Dedifferentiated amniotic fluid mesenchymal stem cell (primary cell): ENCODE measurements around the gene CBX2.

Experiments used
- DNase-seq: peaks from one replicate; pipeline ENCODE4 v3.0.0-alpha.2; 2016; ENCODE audit errors: extremely low spot score

CBX2 gene

DNA sequence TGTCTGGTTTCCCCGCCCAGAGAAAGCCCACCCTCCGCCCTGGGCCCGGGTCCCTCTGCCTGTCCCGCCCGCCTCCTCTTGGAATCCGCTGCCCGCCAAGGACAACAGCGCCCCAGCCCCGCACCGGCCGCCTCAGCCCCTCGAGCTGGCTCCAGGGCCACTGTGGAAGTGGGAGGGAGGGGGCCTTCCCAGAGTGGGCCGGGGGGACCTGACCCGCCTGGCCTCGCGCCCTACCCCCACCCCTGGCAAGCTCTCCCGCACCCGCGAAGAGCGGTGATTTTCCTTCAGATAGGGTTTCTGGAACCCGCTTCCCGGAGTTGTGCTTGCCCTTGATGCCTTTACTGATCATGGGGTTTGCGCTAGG, 21.2 kb downstream of the CBX2 start:
- no peak for DNase-seq

DNA sequence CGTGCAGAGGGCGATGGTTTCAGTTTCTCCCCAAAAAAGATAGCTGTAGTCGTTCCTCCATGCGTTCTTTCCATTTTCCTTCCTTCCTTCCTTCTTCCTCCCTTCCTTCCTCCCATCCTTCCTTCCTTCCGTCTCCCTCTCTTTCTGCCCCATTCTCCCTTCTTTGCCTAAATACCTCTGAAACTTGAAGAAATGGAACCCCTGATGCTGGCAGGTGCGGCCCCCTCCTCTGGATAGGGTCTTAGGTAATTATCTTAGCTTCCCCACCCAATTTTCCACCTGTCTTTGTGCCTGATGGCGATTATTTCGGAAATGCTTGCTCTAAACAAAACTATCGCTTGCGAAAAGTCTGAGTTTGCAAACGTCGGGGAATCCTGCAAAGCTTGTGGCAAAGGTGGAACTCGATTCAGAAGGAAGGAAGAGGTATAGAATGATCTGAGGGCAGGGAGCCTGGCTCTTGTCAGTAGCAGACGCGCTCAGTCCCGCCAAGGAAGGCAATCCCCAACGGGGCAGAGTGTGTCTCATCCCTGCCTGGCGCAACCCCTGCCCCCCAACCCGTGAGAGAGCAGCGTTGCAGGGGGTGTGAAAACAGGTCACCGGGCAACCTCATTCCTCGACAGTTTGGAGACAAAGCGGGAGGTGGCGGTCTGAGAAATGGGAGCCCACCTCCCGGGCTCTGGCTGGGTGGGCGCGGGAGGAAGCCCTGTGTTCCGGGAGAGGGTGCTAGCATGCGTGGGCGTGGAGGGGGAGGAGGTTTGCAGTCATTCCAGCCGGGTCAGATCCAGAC, 21.8 kb downstream of the CBX2 start:
- no peak for DNase-seq

DNA sequence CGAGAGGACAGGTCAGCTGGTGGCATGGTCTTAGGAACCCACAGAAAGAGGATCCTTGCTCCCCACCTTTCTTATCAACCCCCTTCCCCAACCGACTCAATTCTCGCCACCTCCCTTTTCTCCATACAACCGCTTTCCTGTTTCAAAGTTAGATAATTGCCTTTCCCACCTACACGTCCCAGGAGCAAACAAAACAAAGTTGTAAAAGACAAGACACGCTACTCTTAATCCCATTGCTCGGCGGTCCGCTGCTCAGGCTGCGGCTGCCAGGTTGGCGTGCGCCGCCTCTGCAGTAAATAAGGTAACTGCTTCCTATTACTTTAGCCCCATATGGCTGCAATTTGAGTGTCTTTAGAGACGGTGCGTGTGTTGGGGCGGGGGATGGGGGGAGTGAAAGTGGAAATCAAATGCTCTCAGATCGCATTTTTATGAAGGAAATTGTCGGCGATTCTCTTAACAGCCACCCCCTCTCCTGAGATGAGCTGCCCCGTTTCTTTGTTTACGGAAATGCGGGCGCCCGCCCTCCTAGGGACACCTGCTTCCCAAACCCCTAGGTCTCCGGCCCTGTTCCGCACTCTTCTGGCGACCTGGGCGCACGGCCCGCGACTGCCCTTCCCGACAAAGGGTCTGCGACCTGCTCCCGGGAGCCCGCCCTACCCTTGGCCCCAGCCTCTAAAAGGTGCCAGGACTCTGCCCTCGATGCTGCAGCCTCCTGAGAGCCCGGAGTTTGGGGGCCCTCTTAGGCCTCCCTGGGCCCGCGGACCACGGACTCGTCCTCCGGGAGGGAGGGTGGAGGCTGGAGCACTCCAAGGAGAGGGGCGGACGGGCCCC, 22.6 kb downstream of the CBX2 start:
- no peak for DNase-seq

DNA sequence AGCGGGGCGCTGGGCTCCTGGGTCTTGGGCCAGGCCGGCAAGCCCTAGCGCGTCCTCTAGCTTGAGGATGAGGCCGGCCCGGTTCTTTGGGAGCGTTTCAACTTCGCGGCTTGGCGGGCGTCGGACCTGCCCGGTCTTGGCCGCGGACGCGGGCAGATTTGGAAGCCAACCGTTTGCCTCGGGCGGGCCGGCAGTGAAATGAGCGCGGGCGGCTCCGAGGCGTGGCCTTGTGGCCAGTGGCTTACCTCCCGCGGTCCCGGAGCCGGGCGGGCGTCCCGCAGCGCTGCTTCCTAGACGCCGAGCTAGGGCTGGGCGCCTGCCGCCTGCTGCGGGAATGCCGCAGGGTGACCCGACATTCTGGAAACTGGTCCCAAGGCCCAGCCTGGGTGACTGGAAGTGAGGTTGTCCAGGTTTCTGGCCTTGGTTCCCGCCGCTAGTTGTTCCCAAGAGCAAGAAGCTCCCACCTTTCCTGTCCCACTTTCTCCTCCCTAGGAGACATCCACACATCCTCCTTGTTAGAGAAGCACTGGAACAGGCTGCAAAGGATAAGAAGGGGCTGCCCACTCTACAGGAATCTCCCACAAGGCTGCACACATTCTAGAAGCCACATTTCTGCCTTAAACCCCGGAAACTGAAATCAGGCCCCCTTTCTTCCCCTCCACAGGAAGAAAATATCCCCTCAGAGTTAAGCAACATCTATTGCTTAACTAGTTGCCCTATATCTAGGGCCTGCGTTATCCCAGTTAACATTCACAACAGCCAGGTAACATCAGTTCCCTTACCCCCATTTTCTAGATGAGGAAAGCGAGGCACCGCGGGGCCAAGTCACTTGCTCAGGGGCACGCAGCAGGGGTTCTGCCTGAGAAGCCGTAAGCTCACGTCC, 23.4 kb downstream of the CBX2 start:
- DNase-seq: no peak

DNA sequence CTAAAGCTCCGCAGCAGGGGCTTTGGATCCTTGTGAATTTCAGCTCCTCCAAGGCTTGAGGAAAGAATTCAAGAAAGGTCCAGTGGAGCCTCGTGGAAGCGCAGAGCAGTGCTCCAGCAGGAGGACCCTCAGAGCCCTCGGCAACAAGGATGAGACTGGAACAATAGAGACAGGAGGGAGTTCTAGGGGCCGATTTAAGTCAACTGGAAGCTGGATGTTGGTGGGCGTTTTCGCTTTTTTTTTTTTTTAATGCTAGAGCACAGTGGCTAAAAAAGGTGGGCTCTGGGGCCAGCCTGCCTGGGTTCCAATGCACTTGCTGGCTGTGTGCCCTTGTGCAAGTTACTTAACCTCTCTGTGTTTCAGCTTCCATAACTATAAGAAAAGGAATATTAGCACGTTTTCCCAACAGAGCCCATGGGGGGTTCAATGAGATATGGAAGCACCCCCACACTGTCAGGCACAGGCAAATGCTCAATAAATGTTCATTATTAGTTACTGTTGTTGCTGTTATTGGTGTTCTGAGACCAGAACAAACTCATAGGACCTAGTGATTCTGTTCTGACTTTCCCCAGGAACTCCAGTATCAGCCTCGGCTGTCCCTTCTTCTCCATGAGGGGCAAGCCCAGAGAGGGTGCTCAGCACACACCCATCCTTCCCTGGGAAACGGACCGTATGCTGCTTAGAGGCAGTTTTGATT, 24.2 kb downstream of the CBX2 start:
- DNase-seq: no peak

DNA sequence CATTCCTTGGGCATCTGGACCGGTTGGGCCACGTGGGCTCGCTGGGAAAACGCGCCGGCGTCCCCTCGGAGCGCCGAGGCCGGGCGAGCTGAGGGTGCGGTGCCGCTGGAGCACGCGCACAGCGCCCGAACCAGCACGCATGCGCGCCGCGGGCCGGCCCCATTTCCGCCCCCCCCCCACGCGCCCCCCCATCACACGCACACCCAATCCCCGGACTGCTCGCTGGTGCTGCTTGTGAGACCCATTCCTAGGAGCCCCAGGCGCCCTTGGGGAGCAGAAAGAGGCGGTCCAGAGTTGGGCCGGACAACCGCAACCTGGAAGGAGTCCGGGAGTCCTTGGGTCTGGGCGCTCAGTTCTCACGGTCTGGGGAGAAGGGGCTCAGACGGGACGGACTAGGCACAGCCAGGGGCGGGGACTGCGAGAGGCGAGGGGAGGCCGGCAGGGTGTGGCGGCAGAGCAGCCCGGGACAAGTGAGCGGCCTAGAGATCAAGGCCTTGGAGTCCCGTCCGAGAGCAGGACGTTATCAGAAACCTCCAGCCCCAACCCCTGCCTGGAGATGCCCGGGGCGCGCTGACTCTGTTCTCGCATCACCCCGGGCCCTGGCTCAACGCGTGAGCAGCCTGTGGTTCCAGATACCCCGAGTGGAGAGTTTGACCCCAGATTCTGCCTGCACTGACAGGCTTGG, 24.9 kb downstream of the CBX2 start:
- no peak for DNase-seq

DNA sequence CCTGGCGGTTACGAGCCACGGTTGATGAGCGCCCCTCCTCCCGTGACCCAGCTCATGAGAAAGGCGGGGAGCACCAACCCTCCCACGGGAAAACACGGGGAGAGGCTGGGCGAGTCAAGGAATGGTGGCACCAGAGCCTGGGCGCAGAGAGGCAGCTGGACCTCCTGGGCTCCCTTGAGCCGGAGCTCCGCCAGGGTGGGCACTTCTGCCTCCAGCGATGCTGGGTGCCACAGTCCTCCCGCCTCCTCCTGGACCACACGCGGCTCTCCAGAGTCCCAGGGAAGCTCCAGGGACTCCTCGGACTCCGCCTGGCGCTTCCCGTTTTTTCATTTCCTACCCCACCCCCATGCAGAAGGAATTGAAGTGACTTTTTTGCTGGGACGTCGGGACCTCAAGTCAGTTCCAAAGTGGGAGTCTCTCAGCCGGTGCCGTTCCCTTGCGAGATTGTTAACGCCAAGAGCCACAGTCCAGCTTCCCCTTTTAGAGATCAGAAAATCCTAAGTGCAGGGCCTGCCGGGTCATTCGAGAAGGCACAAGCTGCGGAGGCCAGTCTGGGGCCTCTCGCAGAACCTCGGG, 25.6 kb downstream of the CBX2 start:
- no peak for DNase-seq

DNA sequence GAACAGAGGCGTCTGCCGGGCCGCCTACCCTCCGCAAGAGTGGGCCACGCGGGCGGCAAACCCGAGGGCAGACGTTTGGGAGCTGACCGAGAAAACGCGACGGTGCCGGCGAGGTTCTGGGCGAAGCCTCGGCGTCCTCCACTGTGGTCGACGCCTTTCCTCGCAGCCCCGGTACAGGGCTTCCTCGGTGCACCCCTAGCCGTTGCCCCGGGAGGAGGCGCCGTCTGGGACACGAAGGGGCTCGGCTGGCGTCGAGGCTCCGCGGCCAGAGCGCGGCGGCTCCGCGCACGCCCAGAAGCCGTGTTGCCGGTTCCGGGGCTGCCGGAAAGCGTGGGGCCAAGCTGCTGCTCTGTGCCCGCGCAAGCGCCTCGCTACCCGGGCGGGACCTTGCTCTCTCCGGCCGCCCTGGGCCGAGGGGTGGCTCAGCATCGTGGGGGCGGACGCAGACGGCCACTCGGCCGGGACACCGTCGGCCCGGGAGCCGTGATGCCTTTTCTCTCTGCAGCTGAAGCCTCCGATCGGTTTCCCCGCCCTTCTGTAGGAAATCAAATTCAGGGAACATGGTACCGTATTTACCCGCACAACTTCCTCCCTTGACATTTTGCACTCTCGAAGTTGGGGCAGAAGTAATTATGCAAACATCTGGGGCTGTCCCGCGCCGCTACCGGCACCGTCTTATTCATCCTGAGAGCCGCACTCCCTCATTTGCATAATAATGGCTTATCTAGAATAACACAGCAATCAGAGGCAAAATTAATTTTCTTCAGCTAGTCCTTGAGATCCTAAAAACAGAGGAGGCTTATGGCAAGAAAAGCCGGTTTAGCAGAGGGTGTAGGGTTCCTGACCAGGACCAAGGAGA, 26.3 kb downstream of the CBX2 start:
- DNase-seq: no peak

DNA sequence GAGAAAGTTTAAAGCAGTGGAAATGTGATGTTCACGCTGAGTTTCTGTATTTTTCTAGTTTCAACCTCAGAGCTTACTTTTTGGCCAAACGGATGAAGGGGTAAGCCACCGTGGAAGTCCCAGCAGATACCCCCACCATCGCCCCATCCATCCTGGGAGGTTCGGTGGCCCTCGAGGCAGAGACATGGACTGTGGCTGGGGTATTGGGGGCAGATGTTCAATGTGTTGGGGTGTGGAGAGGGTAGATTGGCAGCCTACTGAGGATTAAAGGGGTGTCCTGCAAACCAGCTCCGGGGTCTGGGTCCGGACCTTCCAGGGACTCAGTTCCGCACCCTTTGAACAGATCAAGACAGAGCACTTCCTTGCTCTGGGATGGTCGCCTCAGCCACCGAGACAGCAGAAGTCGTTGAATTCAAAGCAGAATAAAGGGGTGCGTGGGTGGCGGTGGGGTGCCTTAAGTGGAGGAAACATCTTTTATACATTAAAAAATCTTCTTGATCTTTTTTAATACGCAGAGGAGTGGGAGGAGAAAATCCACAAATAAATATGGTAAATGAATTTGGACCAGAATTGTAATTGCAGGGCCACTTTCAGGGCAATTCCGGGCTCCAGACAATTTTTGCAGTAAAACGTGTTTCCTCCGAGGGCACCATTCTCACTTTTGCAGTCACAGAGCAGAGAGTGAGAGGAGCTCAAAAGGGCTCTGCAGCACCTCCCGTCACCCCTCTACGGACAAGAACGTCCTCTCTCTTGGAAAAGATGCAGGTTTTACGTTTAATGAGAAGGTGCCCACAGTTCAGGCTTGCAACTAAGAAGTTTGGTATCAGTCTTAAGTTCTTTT, 27.1 kb downstream of the CBX2 start:
- no peak for DNase-seq

DNA sequence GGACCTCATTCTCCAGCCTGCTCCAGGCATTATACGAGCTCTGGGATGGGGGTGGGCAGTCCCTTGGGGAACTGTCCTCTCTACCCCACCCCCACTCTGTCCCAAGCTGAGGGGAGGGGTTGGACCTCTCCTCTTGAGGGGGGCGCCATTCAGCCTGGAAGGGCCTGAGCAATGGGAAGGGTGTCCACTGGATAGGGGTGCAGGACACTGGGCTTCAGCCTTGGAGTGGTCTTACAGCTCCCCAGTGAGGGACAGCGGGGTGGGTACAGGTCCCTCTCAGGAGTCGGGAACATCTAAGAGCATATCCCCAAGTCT, 28.5 kb downstream of the CBX2 start:
- no peak for DNase-seq

DNA sequence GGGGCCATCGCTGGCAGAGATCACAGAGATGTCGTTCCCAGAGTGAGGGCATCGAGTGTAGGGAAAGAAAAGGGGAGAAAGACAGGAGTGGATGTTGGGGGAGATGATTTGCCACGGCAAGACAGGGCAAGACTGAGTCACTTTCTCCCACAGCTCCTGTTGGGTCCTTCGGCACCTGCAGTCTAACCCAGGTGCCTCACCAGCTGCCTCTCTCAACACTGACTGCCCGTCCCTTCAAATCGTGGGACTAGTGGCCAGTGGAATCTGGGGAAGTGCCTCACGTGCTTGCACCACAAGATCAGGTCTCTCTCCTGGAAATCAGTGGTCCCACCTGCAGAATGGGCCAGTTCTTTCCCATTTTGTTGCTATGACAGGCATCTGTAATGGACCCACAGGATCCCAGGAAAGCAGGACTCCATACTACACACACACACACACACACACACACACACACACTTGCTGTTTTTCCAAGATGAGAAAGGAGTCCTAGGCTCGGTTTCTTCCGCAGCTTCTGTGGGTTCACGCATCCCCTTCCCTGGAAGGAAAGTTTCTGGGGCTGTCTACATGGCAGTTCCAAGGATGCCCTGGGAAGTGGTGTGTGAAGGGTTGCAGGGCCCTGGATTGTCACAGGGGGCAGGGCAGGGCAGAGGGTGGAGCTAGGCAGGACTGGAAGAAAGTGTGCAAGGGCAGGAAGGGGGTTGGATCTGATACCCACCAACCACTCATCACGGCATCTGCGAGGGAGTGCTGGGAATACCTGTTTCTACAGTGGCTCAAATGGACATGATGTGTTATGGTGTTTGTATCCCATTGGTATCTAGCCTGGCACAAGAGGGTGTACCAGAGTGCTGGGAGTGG, 29.1 kb downstream of the CBX2 start:
- DNase-seq: no peak

DNA sequence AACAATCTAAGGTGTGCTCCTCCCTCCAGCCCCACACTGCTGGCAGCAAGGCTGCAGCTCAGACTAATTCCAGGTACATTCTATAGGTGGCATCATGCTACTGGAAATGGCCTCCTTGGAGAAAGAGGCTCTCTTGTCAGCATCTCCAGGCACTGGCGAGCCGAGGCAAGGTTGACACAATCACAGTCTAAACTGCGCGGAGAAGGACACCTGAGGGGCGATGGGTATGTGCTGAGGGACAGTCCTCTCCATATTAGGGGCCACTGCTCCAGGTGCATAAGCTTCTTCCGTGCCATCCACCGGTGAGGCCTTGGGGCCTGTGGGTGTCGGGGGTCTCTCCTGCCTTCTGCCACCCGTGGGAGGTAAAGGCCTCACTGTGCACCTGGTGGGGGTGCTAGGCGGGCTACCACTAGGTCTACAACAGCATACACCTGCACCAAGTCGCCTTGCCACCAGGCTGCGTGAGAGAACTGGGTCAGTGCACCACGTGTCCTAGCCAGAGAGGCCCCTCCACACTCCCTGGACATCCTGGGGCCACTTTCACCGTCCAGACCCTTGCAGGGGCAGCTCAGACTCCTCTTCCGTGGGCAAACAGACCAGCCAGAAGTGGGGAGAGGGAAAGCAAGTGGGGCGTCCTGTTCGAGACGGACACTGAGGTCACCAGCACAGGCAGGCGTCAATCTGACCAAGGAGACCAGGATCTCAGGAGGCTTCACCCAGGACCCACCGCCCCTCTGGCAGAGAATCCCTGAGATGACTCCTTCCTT, 31.0 kb downstream of the CBX2 start:
- no peak for DNase-seq

DNA sequence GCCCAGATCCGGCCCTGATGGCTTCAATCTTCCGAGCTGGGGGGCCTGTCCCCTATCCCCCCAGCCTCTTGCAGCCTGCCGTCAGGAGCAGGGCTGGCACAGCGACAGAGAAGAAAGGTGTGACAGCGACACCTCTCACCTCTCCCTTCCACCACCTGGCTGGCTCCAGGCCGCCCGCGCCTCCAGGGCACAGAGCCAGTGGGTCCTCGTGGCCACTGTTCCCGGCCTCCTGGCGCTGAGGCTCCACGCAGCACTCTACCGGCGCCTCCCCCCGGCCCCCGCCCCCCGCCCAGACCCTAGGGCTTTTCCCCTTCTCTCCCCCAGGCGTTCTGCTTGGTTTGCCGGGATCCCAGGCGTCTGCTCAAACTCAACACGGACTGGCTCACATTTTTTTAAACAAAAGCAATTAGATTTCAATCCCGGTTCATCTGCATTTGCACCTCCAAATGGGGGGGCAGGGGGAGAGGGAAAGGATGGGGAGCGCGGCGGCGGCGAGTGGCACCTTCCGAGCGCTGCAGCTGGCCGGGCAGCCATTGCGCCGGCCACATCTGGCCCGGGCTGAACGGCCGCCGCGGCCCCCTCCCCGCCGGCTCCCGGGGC, 31.7 kb downstream of the CBX2 start:
- DNase-seq: no peak

DNA sequence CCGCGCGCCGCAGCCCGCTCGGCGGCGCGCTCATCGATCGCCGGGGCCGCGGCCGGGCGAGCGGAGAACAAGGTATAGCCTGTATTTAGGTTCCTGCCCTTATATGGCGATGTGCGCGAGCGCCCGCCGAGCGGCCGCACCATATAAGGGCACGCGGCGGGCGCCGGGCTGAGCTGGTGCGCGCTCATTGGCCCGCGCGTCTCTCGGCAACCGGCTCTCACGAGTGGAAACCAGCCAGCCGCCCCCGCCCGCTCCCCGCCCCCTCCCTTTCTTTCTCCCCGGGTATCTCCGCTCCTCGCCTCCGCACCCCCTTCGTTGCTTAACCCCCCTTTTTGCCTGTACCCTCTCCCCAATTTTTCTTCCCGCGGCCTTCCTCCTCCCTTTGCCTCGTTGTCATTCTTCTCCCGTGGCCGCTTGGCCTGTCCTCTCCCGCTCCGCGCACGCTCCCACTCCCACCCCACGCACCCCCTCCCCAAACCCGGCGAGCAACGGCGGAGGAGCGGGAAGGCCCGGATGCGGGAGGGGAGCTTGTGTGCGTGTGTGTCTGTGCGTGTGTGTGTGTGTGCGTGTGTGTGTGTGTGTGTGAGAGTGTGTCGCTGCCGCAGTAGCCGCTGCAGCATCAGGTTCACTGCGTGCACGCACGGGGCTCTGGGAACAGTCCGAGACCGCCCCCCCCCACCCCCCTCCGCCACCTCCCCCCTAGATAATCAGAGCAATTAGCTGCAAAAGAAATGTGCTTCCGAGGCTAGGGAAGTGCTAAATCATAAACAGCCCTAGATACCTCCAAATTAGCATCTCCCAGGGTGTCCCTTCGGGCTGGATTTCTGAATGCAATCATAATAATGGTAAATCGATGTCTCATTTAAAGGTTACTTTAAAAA, 32.4 kb downstream of the CBX2 start:
- no peak for DNase-seq

DNA sequence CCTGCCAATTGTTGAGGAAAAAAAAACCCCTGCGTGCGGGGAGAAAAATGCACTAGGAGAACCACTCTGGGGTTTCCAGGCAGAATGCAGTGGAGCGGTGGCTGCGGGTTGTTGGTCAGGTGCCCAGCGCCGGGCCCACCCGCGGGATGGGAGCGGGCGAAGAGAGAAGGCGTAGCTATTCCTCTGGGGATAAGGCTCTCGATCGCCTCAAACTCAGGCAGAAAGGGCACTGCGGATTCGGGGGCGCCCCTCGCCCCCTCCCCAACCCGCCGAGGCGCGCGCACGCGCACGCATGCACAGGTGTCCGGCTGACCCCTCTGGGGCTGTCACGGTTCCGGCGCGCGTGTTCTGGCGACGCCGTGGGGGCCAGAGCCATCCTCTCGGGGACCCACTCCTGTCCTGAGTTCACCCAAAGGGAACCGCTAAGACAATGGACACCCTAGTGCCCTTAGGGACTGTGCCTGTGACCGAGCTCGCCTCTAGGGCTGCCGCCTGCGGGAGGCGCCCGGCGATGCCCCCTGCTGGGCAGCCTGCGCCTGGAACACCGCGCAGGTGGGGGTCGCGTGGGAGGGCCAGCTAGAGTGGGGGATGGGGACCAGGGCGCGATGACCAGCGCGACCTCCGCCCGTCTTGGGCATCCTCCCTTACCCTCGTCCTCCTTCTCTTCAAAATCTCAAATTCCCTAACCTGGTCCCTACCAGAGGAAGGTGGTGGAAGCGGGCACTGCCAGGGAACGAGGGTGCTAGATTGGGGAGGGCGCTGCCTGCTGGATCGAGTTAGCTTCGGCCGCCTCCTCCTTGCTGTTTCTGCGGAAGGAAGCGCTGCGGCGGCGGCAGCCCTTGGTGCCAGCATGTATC, 33.3 kb downstream of the CBX2 start:
- no peak for DNase-seq
